ENCODE data around the gene TICRR. TPM values are rescaled to one million over a fixed set of nuclear protein-coding genes. Genes with fewer than 3 reads are reported as not detected.
"Not testable (repeated sequence)": the region's sequence is repeated elsewhere in the genome, so short reads cannot be mapped to it uniquely, and the experiment has no call there.

The TICRR gene
- total RNA-seq, 1 donor from 2014 or later: 2.7 TPM

DNA sequence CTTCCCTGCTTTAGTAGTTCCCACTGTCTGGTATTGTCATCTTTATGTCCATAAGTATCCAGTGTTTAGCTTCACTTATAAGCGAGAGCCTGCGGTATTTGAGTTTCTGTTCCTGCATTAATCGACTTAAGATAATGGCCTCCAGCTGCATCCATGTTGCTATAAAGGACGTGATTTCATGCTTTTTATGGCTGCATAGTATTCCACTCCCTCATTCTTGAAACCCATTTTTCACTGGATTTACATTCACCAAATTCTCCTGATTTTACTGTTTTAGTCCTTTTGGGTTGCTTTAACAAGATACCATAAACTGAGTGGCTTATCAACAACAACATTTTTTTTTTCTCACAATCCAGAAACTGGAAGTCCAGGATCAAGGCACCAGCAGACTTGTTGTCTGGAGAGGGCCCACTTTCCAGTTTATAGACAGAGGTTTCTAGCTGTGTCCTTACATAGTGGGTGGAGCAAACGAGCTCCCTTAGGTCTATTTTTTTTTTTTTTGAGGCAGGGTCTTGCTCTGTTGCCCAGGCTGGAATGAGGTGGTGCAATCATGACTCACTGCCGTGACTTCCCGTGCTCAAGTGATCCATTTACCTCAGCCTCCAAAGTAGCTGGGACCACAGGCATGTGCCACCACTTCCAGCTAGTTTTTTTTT is 6.1 kb upstream of the TICRR start:
- no peak for DNase-seq (ENCODE audit: low read depth in 2 of 2)

DNA sequence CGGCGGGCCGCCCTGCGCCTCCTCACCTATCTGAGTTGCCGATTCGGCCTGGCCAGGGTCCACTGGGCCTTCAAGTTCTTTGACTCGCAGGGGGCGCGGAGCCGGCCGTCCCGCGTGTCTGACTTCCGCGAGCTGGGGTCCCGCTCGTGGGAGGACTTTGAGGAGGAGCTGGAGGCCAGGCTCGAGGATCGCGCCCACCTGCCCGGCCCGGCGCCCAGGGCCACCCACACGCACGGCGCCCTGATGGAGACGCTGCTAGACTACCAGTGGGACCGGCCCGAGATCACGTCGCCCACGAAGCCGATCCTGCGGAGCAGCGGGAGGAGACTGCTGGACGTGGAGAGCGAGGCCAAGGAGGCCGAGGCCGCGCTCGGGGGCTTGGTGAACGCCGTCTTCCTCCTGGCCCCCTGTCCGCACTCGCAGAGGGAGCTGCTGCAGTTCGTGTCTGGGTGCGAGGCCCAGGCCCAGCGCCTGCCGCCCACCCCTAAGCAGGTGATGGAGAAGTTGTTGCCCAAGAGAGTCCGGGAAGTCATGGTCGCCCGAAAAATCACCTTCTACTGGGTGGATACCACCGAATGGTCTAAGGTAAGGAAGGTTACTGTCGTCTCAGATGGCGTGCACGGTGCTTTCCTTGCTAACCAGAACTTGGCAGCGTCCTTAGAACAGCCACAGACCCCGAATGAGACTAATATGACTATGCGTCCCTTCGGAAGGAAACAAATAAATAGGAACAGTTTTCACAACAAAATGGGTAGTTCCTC is 567 bp downstream of the TICRR start:
- peak in 1 of 2 donors; percentile 17 for DNase-seq (ENCODE audit: low read depth in 2 of 2)

DNA sequence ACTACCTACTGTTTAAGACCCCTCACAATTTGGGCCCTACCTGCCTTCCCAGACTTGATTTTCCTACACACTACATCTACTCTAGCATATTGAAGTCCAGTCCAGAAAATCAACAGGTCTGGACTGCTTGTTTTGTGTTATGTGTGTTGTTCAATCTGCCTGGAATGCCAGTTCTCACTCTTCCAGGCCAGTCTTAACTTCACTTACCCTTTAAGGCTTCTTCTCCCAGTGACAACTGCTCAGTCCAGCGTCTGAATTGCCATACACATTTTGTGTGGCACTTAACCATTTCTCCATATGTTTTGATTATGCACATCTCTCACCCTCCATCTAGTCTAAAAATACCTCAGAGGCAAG is 1.1 kb downstream of the TICRR start:
- peak in 1 of 2 donors; percentile 13 for DNase-seq (ENCODE audit: low read depth in 2 of 2)

DNA sequence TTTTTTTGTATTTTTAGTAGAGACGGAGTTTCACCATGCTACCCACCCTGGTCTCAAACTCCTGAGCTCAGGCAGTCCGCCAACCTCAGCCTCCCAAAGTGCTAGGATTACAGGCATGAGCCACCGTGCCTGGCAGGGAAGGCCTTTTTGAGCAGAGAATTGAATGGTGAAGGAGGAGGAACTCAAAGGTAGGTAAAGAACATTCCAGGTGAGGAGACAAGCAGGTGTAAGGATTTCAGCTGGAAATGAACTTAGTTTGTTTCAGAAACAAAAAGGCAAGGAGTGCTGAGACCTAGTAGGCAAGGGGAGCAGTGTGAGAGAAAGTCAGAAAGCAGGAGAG is 2.5 kb downstream of the TICRR start:
- DNase-seq (ENCODE audit: low read depth in 2 of 2): no peak

DNA sequence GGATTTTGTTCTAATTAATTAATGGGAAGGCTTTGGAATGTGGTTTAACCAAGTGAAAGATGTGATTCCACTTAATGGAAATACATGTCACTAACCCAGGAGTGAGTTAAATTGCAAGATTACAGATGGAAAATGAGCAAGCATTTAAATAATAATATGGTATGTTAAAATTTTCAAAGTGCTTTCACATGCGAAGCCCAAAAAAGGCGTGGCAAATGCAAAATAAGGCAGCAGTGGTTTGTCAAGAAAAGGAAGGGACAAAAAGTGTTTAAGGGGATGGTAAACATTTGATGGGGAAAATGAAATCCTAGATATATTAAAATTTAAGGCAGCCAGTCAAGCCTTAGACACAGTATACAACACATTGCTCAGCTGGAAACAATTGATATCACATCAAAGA is 2.9 kb downstream of the TICRR start:
- DNase-seq (ENCODE audit: low read depth in 2 of 2): no peak

DNA sequence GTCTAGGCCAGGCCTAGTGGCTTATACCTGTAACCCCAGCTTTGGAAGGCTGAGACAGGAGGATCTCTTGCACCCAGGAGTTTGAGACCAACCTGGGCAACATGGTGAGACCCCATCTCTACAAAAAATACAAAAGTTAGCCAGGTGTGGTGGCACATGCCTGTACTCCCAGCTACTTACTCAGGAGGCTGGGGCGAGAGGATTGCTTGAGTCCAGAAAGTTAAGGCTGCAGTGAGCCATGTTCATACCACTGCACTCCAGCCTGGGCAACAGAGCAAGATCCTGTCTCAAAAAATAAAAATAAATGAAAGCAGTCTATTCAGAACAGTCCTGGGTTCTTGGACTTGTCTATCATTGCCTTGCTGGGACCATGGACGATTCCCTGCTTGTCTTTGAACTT is 5.5 kb downstream of the TICRR start:
- DNase-seq (ENCODE audit: low read depth in 2 of 2): not testable (repeated sequence)

DNA sequence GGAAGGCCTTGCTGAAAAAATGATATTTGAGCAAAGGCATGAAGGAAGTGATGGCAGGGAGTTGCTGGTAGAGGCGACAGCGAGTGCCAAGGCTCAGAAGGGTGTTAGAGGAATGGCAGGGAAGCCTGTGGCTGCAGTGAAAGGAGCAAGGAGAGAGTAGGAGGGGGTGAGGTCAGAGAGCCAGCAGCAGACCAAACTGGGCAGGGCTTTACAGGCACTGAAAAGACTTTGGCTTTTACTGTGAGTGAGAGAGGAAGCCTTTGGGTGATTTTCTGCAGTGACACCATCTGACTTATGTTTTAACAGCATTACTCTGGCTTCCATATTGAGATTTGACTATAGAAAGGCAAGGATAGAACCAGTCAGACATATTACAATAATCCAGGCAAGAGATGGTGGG is 11.4 kb downstream of the TICRR start:
- DNase-seq (ENCODE audit: low read depth in 2 of 2): no peak

DNA sequence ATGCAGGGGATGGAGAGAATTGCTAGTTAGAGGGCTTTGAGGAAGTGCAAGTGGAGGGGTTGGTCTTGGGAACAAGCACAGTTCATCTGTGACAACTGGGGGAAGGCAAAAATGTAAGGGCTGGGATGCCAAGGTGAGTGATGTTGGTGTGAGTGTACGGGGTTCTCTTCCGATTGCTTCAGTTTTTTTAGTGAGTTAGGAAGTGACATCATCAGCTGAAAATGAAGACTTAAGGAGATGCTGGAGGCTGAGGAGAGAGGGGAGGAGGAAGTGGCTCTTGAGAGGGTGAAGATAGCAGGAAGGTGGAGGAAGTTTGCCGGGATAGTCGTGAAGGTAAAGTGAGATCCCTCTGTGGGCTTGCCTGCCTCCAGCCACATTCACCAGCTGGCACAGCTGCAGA is 12.7 kb downstream of the TICRR start:
- DNase-seq (ENCODE audit: low read depth in 2 of 2): peak in 1 of 2 donors; percentile 9

DNA sequence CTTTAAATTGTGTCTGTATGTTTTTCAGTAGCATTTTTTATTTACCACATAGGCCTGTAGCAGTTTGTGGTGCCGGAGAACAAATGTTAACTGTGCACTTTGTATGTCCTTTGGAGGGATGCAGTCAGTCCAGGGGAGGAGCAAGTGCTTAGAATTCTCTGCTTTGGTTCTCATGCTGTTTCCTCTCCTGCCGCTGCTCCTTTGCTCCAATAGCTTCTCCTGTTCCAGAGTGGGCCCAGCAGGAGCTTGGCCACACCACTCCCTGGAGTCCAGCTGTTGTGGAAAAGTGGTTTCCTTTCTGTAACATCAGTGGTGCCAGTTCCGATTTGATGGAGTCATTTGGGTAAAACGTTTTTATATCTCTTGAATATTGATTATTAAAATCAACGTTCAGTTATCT is 16.6 kb downstream of the TICRR start:
- DNase-seq (ENCODE audit: low read depth in 2 of 2): no peak

DNA sequence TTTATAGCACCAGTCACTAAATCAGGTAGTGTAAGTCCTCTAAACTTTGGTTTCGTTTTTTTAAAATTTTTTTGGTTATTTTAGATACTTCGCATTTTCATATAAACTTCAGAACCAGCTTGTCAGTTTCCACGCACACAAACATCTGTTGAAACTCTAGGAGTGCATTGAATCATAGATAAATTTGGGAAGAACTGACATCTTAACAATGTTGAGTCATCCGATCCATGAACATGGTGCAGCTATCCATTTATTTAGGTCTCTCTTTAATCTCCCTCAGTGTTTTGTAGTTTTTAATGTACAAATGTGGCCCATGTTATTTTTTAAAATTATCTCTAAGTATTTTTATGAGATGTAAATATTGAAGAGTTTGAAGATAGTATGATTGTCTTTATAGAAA is 17.7 kb downstream of the TICRR start:
- no peak for DNase-seq (ENCODE audit: low read depth in 2 of 2)

DNA sequence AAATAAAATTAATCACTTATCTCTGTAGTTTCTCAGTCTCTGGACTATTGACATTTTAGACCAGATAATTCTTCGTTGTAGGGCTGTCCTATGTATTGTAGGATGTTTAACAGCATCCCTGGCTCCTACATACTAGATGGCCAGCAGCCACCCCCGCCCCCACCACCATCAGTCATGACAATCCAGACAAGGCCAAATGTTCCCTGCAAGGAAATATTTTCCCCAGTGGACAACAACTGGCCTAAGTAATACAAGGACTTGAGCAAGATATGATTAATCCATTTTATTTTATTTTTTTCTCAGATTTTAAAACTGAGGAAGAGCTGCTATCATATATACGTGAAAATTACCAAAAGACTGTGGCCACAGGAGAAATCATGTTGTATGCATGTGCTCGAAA is 23.8 kb downstream of the TICRR start:
- no peak for DNase-seq (ENCODE audit: low read depth in 2 of 2)

DNA sequence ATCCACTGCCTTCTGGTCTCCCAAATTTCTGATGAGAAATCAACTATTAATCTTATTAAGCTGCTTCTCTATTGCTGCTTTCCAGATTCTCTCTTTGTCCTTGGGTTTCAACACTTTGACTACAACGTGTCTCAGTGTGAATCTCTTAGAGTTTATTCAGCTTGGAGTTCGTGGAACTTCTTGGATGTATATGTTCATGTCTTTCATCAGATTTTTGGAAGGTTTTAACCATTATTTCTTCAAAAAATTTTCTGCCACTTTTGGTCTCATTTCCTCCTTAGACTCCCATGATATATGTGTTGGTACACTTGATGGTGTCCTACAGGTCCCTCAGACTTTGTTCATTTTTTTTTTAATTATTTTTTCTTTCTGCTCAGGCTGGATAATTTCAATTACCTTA is 36.0 kb downstream of the TICRR start:
- no peak for DNase-seq (ENCODE audit: low read depth in 2 of 2)

DNA sequence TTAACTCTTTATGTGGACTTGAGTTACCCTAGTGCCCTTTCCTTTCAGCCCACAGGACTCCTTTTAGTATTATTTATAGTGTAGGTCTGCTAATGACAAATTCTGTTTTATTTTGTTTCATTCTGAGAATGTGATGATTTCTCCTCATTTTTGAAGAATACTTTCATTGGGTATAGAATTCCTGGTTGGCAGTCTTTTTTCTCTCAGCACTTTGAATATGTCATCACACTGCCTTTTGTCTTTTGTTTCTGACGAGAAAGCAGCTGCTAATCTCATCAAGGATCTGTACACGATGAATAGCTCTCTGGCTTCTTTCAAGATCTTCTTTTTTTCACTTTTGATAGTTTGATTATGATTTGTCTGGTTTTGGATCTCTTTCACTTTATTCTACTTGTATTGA is 37.8 kb downstream of the TICRR start:
- DNase-seq (ENCODE audit: low read depth in 2 of 2): no peak

DNA sequence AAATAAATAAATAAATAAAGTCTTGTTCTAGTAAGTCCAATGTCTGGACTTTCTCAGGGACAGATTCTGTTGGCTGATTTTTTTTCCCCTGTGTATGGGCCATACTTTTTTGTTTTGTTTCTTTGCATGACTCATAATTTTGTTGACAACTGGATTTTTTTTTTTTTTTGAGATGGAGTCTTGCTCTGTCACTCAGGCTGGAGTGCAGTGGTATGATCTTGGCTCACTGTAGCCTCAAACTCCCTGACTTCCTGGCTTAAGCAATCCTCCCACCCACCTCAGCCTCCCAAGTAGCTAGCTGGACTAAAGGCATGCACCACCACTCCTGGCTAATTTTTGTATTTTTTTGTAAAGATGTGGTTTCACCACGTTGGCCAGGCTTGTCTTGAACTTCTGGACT is 38.9 kb downstream of the TICRR start:
- DNase-seq (ENCODE audit: low read depth in 2 of 2): no peak

DNA sequence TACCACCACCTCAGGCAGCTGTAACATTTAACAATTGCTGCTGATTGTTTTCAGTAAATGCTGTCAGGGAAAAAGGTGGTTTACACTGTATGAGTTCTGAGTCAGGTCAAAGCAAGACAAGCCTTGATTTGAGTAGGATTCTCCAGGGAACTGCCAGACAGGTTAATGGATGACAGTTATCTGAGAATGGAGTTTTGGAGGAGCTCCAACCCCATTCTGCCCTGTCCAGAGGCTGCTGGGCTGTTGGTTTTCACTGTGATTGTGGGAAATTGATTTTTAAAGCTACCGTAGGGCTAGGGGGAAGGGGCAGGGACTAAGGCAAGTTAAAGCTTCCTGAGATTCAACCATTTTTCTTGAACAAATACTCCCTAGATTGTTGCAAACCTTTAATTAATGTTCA is 39.9 kb downstream of the TICRR start:
- DNase-seq (ENCODE audit: low read depth in 2 of 2): no peak

DNA sequence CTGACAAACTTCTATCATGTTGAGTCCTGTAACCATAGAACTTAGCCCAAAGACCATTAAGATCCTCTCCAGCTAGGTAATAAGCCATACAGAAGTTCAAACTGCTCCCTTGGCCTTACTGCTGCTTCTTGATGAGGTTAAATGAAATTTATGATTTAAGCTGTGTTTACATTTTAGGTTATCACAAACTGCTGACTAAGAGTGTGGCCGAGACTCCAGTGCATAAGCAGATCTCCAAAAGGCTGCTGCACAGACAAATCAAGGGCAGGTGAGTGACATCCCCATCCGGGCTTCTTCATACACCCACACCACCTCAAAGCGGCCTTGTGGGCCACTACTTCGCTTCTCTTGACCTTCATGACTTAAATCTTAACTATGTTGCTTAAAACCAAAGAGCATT is 41.0 kb downstream of the TICRR start:
- no peak for DNase-seq (ENCODE audit: low read depth in 2 of 2)

DNA sequence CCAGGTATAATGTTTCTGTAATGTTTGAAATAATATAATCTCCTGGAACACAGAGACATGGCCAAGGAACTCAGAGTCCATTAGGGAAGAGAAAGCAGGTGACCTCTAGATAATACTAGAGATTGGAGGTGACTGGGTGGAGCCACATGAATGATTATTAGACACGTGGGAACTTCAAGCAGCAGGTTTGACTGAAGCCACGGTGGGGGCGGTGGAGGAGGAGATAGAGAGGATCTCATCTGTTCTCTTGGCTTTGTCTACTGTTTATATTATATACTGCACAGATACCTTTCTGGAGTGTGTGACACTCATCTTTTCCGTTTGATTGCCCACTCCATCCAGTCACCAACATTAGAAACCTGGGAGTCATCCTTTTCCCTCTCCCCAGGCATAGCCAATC is 46.3 kb downstream of the TICRR start:
- no peak for DNase-seq (ENCODE audit: low read depth in 2 of 2)

DNA sequence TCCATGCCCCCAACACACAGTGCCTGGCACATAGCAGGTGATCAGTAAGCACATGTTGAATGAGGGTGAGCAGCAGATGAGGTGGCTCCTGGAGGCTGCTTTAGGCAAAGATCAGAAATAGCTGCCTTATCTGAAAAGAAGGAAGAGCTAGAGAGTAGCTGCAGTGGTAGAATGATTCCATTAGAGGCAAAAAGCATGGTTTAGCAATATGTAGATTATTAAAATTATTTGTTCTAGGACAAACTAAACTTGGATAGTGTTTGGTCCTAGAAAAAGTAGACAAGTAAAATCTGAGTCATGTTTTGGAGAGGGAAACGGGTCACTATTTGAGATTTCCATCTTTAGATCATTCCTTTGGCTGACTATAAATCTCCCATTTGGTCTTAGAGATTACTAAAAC is 47.9 kb downstream of the TICRR start:
- no peak for DNase-seq (ENCODE audit: low read depth in 2 of 2)

DNA sequence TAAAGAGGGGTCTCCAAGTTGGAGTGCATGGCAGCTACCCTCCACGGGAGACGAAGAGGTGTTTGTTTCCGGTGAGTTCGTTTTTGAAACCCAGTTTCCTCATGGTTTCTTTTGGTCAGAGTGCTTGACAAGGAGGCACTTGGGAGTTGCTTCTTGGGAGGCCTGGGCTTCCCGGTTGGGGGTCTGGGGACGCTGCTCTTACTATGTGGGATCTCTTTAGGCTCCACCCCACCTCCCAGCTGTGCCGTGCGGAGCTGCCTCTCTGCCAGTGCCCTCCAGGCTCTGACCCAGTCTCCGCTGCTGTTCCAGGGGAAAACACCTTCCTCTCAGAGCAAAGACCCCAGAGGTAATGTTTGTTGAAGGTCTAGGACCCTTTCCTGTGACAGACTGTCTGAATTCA is 50.4 kb downstream of the TICRR start:
- no peak for DNase-seq (ENCODE audit: low read depth in 2 of 2)

DNA sequence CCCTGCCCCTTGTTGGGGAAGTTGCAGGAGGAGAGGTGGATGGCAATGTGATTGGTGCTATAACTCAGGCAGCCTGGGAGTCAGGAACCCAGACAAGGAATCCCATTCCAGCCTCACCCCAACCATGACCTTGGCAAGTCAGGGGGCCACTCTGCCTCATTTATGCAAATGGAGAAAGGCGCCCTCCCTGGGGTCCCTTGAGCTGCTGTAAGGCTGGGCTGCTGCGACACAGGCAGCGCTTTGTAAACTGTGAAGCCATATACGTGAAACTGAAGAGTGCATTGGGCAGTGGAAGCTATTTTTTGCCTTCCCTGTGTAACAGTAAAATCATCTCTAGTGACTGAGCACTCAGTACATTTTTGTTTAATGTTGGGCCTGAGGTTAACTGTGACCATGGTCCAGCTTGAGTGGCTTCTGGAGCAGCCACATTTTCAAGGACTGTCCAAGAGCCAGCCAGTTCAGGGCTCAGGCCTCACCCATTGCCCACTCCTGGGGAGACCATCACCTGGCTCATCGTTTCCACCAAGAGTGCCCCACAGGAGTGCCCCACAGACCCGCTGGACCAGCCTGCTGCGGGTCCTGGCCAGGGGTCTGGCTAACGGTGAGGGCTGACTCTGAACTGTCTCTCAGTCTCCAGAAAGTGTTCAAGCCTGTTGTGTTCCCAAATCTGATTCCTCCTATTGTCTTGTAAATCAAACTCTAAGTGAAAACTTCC is 52.1 kb downstream of the TICRR start:
- DNase-seq (ENCODE audit: low read depth in 2 of 2): no peak

DNA sequence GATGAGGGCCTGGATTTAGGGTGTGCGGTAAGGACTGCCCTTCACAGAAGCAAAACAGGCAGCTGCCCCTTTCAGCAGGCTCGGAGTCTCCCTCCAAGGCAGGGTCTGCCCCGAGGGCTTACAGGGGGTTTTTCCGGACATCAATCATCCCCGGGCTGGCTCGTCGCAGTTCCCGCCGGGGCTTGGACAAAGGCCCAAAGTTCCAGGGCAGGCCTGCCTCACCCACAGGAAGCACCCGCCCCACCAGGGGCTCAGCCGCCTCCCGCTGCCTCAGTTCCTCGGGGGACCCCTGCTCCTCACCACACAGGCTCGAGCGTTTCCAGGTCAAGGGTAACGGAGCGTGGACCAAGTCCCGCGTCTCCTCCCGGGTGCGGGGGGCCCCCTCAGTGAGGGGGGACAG is 53.0 kb downstream of the TICRR start:
- DNase-seq (ENCODE audit: low read depth in 2 of 2): no peak

DNA sequence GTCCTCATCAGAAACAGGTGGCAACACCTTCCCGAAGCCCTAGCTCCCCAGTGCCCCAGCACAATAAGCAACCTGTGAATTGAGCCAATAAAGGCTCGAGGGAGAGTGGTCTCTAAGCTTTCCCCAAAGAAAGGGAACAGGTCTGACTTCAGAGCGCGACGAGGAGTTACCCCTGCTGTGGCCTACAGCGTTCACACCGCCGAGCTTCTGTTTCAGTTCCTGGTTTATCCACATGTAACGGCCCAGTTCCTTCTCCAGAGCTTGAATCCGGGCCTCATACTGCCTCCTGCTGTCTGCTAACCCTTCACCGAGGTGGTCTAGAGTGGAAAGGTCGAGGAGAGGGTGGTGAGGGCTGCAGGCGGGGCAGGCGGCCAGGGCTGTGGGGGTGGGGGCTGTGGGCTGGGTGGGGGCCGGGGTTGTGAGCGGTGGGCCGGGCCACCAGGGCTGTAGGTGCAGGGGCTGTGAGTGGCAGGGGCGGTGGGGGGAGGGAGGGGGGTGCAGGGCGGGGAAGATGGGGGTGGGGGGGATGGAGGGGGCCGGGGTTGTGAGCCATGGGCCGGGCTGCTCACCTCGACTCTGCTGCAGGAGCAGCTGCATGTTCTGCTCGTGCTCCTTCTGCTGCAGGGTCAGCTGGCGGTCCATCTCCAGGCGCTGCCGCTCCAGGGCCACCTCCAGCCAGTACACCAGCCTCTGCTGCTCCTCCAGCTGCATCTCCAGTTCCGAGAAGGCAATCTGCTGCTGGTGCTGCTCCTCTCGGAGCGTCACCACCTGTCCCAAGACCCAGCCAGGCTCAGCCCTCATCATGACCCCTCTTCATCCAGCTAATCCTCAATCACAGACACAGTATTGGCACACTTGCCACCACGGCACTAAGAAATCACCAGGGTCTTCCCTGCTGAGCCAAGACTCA is 53.8 kb downstream of the TICRR start:
- DNase-seq (ENCODE audit: low read depth in 2 of 2): no peak
